GM12878 (cell line): Measurements from ENCODE around the gene NOP10. TPM values are rescaled to one million over a fixed set of nuclear protein-coding genes. Genes with fewer than 3 reads are reported as not detected.

Source experiments
- ATAC-seq: fragments of 200-7000 bp; cut with Tn5 transposase; 3 replicates; pipeline ENCODE4 v1.9.1; 2020; ENCODE audit warnings: mild to moderate bottlenecking, moderate library complexity
- BruUV-seq: library from RNA; stranded (reverse); fragments of 400-500 nt; replicated peaks from 2 replicates; lab custom pipeline; 2021; lab: Mats Ljungman, UMichigan
- CTCF ChIA-PET: fragments of 300-600 bp; sonication (Branson Sonifier 250); formaldehyde crosslinking; extraction: SDS; loops from one replicate; lab custom pipeline; 2021; ENCODE audit warnings: inconsistent platforms; lab: Yijun Ruan, JAX
- POLR2A ChIA-PET: fragments of 350-600 bp; formaldehyde crosslinking; extraction: SDS; loops from one replicate; lab custom pipeline; 2021; ENCODE audit warnings: inconsistent platforms; lab: Charles Lee
- RAD21 ChIA-PET: fragments of 300-600 bp; sonication (Branson Sonifier 250); formaldehyde crosslinking; loops from one replicate; lab custom pipeline; 2023; ENCODE audit warnings: antibody characterized with exemption; ENCODE audit not compliant: unreplicated experiment; lab: Charles Lee
- SMC1A ChIA-PET: fragments of 300-600 bp; sonication (Branson Sonifier 250); formaldehyde crosslinking; loops from one replicate; lab custom pipeline; 2023; ENCODE audit not compliant: unreplicated experiment, uncharacterized antibody; lab: Charles Lee
- DNase-seq: peaks from one replicate; pipeline ENCODE4 v3.0.0-alpha.2; 2011; ENCODE audit warnings: low read depth, low spot score
- FAIRE-seq: peaks from 3 replicates; lab custom pipeline; 2011; peaks lifted over from hg19 to GRCh38; lab: Jason Lieb, UNC
- H2AFZ ChIP-seq: 2 replicates; pipeline ENCODE4 v1.6.0; 2011; ENCODE audit warnings: low read depth, low read length, control low read depth; ENCODE audit not compliant: control insufficient read depth
- H3K27ac ChIP-seq: 2 replicates; pipeline ENCODE4 v1.5.1; 2011; ENCODE audit warnings: control low read depth; ENCODE audit not compliant: control insufficient read depth, insufficient read depth
- H3K27me3 ChIP-seq, 2 experiments: replicated peaks in 1 of 2; 2 replicates each; pipeline versions ENCODE4 v1.6.0 to v1.6.1; 2011; ENCODE audit warnings: low read length in 1 of 2; ENCODE audit not compliant: control insufficient read depth in 2 of 2, insufficient read depth in 2 of 2
- H3K36me3 ChIP-seq, 2 experiments: 2 replicates each; pipeline ENCODE4 v1.5.1; 2011; ENCODE audit warnings: low read length in 1 of 2; ENCODE audit not compliant: control insufficient read depth in 2 of 2, insufficient read depth in 2 of 2
- H3K4me1 ChIP-seq: 2 replicates; pipeline ENCODE4 v1.6.1; 2011; ENCODE audit warnings: mild to moderate bottlenecking, low read length, moderate library complexity, mixed read lengths; ENCODE audit not compliant: control insufficient read depth, insufficient read depth
- H3K4me2 ChIP-seq: 2 replicates; pipeline ENCODE4 v1.6.0; 2011; ENCODE audit warnings: control low read depth; ENCODE audit not compliant: control insufficient read depth, insufficient read depth
- H3K4me3 ChIP-seq: fragments of 200-600 bp; sonication (generic); 2 replicates; pipeline ENCODE4 v1.5.1; 2016
- H3K79me2 ChIP-seq: 2 replicates; pipeline ENCODE4 v1.6.0; 2011; ENCODE audit warnings: low read length; ENCODE audit not compliant: control insufficient read depth, insufficient read depth
- H3K9ac ChIP-seq: 2 replicates; pipeline ENCODE4 v1.8.0; 2011; ENCODE audit warnings: low read length, control low read depth, mixed read lengths; ENCODE audit not compliant: control insufficient read depth, insufficient read depth
- H3K9me3 ChIP-seq: replicated peaks from 3 replicates; pipeline ENCODE4 v1.5.1; 2011; ENCODE audit warnings: mild to moderate bottlenecking, low read length; ENCODE audit not compliant: control insufficient read depth, insufficient read depth
- H4K20me1 ChIP-seq: 2 replicates; pipeline ENCODE4 v1.6.0; 2011; ENCODE audit not compliant: control insufficient read depth, insufficient read depth
- BCLAF1 ChIP-seq: fragments of 450-650 bp; IDR thresholded peaks from 2 replicates; pipeline ENCODE4 v1.6.1; 2017; ENCODE audit warnings: antibody characterized with exemption, mild to moderate bottlenecking, moderate library complexity
- CHD1 ChIP-seq: IDR thresholded peaks from 2 replicates; pipeline ENCODE4 v1.6.1; 2012; ENCODE audit warnings: low read depth, low read length, improper control_type of control experiment
- HDAC2 ChIP-seq: fragments of 200-600 bp; sonication (generic); IDR thresholded peaks from 2 replicates; pipeline ENCODE4 v1.6.1; 2017
- PAX5 ChIP-seq: IDR thresholded peaks from 2 replicates; pipeline ENCODE4 v1.6.1; 2011; ENCODE audit warnings: low read depth, low read length, borderline replicate concordance
- SPI1 ChIP-seq: IDR thresholded peaks from 2 replicates; pipeline ENCODE4 v1.6.1; 2011; ENCODE audit warnings: low read depth, mild to moderate bottlenecking, low read length, moderate library complexity, borderline replicate concordance; ENCODE audit not compliant: insufficient read depth
- TCF3 ChIP-seq: IDR thresholded peaks from 2 replicates; pipeline ENCODE4 v1.6.1; 2012; ENCODE audit warnings: low read depth, mild to moderate bottlenecking, low read length, borderline replicate concordance; ENCODE audit not compliant: insufficient read depth
- ZBED1 ChIP-seq: IDR thresholded peaks from 2 replicates; pipeline ENCODE4 v1.6.1; 2016; ENCODE audit warnings: borderline replicate concordance
- ZNF592 ChIP-seq: fragments of 450-650 bp; IDR thresholded peaks from 2 replicates; pipeline ENCODE4 v1.6.1; 2017; ENCODE audit warnings: mild to moderate bottlenecking, moderate library complexity
- WGBS: methylation state at CpG from one replicate; pipeline ENCODE4 v1.1.6; 2016; ENCODE audit warnings: low lambda C conversion rate; ENCODE audit not compliant: insufficient replicate concordance, insufficient coverage; ENCODE audit errors: missing lambda C conversion rate; 5-methylcytosine and 5-hydroxymethylcytosine counted together
- in situ Hi-C: fragments of 300-500 bp; cut with MboI; formaldehyde crosslinking; loops from 9 replicates; pipeline ENCODE4 v1.14.3; 2018; ENCODE audit warnings: mixed read lengths
- intact Hi-C: fragments of 100-400 bp; cut with micrococcal nuclease; formaldehyde crosslinking; loops from one replicate; pipeline ENCODE4 v1.14.2; 2022; ENCODE audit not compliant: unreplicated experiment
- polyA plus RNA-seq, 11 experiments: library from polyadenylated mRNA; depleted of rRNA in 4 of 11; unstranded in 6 of 11; stranded (reverse) in 5 of 11; fragments of >200 nt; fragmentation: Nextera tagmentation in 4 of 11; fragmentation: Illumina TruSeq in 1 of 11; extraction: Ambion mirVana in 4 of 11; extraction: Trizol in 1 of 11; gene quantifications; 1 replicate in 1 of 11; 2 replicates in 10 of 11; pipeline versions ENCODE4 v1.2.1 to v1.2.3, GENCODE V29; 2011 to 2016; ENCODE audit warnings: inconsistent platforms in 2 of 11, missing spikeins in 2 of 11, low read depth in 1 of 11
- total RNA-seq, 4 experiments: library from RNA; depleted of rRNA in 3 of 4; stranded (reverse); fragments of >200 nt in 3 of 4; fragmentation: Illumina TruSeq in 1 of 4; extraction: Trizol in 1 of 4; gene quantifications; 2 replicates each; pipeline versions ENCODE4 v1.2.1 to v1.2.3, GENCODE V29; 2013 to 2021

NOP10 gene
- total and polyA plus RNA-seq, 10 of the 15 experiments (the other 5 are each of a cell fraction or from before 2014, with no cell fraction given) = 225 to 1,778 (median 537) TPM

GRCh38 chr15:34355241-34355640, 12.3 kb upstream of the NOP10 start:
- no peak for FAIRE-seq
- H3K9me3 ChIP-seq = no peaks in the 10 kb centered on the region
- H2AFZ ChIP-seq = no peak overlapping the region
- intact Hi-C loops = no loop called here
- 86% methylated on average over 9 of the region's 9 CpGs for WGBS
- H3K27ac ChIP-seq = no peak overlapping the region
- ATAC-seq = no peak
- SMC1A ChIA-PET = interaction anchor here (1.7 kb wide), 1 partner anchor 10 kb away, joined by 4 read pairs; no protein-coding TSS in a partner anchor
- TF ChIP-seq ZBED1 = no peak
- TF ChIP-seq, all 136 proteins: peak for 0
- ChIA-PET POLR2A (no interaction called here), CTCF (interaction anchor here (0.6 kb wide), 1 partner anchor 526 kb away, joined by 3 read pairs; no protein-coding TSS in a partner anchor), RAD21 (no interaction called here)
- Histone ChIP-seq H3K4me3 (no peak overlapping the region), H3K36me3 (peaks cover 0 to 5% of the 10 kb centered on the region in 2 experiments; a peak in 3 of 4 replicates), H3K27me3 (no peaks in the 10 kb centered on the region), H3K4me2 (no peak overlapping the region), H4K20me1 (no peaks in the 10 kb centered on the region), H3K79me2 (no peaks in the 10 kb centered on the region), H3K9ac (no peak overlapping the region), H3K4me1 (no peaks in the 10 kb centered on the region)
- in situ Hi-C loops = no loop called here
- no peak for DNase-seq
- no TSS peak for BruUV-seq

GRCh38 chr15:34354286-34354685, 11.3 kb upstream of the NOP10 start:
- intact Hi-C loops (no loop called here), in situ Hi-C loops (no loop called here)
- ChIA-PET SMC1A (interaction anchor here (1.7 kb wide), 1 partner anchor 11 kb away, joined by 4 read pairs; no protein-coding TSS in a partner anchor), CTCF (interaction anchor here (0.6 to 2.4 kb wide), 2 partner anchors 12 to 527 kb away, joined by 3 to 6 read pairs; partner anchors contain the start of genes NOP10 and NUTM1), RAD21 (no interaction called here), POLR2A (no interaction called here)
- no peak for ATAC-seq
- no peak overlapping the region for H3K27ac ChIP-seq
- 98% methylated on average over 7 of the region's 7 CpGs for WGBS
- no peak overlapping the region for H2AFZ ChIP-seq
- DNase-seq = no peak
- no TSS peak for BruUV-seq
- H3K9ac ChIP-seq = no peak overlapping the region
- H3K4me1 ChIP-seq = no peaks in the 10 kb centered on the region
- FAIRE-seq = no peak
- peaks cover 0 to 2% of the 10 kb centered on the region in 2 experiments; a peak in 3 of 4 replicates for H3K36me3 ChIP-seq
- H3K4me3 ChIP-seq = no peak overlapping the region
- H3K9me3 ChIP-seq = no peaks in the 10 kb centered on the region
- no peaks in the 10 kb centered on the region for H3K27me3 ChIP-seq
- no peak overlapping the region for H3K4me2 ChIP-seq
- H4K20me1 ChIP-seq = no peaks in the 10 kb centered on the region
- no peaks in the 10 kb centered on the region for H3K79me2 ChIP-seq
- TF ChIP-seq HDAC2 (no peak), PAX5 (no peak), TCF3 (no peak), SPI1 (no peak), ZNF592 (no peak), BCLAF1 (no peak), CHD1 (no peak)
